GM12892 (cell line): ENCODE measurements around the gene CRTC3.

Experiments
- POLR2A ChIP-seq: IDR thresholded peaks from 2 replicates; pipeline ENCODE4 v1.6.1; 2011; ENCODE audit warnings: low read depth, low read length, control low read depth
- POLR2AphosphoS5 ChIP-seq: IDR thresholded peaks from 2 replicates; pipeline ENCODE4 v1.6.1; 2011; ENCODE audit warnings: low read depth, low read length, control low read depth
- TAF1 ChIP-seq: IDR thresholded peaks from 2 replicates; pipeline ENCODE4 v1.6.1; 2011; ENCODE audit warnings: low read depth, mild to moderate bottlenecking, control low read depth, low read length, borderline replicate concordance

DNA sequence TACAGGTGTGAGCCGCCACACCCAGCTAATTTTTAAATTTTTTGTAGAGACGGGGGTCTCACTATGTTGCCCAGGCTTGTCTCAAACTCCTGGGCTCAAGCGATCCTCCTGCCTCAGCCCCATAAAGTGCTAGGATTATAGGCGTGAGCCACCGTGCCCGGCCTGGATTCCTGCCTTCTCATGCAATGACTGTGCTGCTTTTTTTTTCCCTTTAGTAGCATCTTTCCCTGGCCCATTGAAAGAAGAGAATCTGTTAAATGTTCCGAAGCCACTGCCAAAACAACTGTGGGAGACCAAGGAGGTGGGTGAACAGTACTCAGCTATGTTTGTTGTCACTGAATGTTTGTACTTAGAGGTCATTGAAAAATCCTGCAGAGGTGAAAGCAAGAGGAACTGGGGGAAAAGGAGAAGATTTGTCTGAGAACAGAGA is 88.0 kb downstream of the CRTC3 start:
- TF ChIP-seq POLR2AphosphoS5 (no peak), POLR2A (no peak), TAF1 (no peak)
